HepG2 (cell line): ENCODE results near the gene SCARB2. TPM values are rescaled to one million over a fixed set of nuclear protein-coding genes. Genes with fewer than 3 reads are reported as not detected.

ENCODE experiments used
- ATAC-seq: fragments of 200-7000 bp; cut with Tn5 transposase; 3 replicates; pipeline ENCODE4 v1.9.1; 2020; ENCODE audit warnings: mild to moderate bottlenecking, moderate library complexity
- BruUV-seq: library from RNA; stranded (reverse); fragments of 400-500 nt; replicated peaks from 2 replicates; lab custom pipeline; 2021; lab: Mats Ljungman, UMichigan
- CTCF ChIA-PET: fragments of 300-600 bp; formaldehyde crosslinking; extraction: SDS; loops from one replicate; lab custom pipeline; 2021; ENCODE audit warnings: low total read pairs, inconsistent platforms, low intra/inter-chr PET ratio; lab: Yijun Ruan, JAX
- POLR2A ChIA-PET: fragments of 350-600 bp; sonication (Branson Sonifier 250); formaldehyde crosslinking; loops from one replicate; lab custom pipeline; 2020; ENCODE audit warnings: antibody characterized with exemption, inconsistent platforms; lab: Yijun Ruan, JAX
- DNase-seq: peaks from one replicate; pipeline ENCODE4 v3.0.0-alpha.2; 2015; ENCODE audit warnings: low spot score
- FAIRE-seq: peaks from 3 replicates; lab custom pipeline; 2011; peaks lifted over from hg19 to GRCh38; lab: Jason Lieb, UNC
- H2AFZ ChIP-seq: one replicate; pipeline ENCODE4 v1.6.1; 2011; ENCODE audit warnings: low read length, inconsistent platforms
- H3K27ac ChIP-seq: fragments of 300-600 bp; 3 replicates; pipeline ENCODE4 v1.8.0; 2011; ENCODE audit warnings: mixed run types, mild to moderate bottlenecking, mixed read lengths, low read length, inconsistent platforms; ENCODE audit not compliant: insufficient read depth; ENCODE audit errors: extremely low read length
- H3K27me3 ChIP-seq, 2 experiments: fragments of 200-600 bp in 1 of 2; 2 replicates in 1 of 2; 3 replicates in 1 of 2; pipeline versions ENCODE4 v1.6.0 to v1.8.0; 2011; ENCODE audit warnings: low read length in 2 of 2, mild to moderate bottlenecking in 2 of 2, moderate library complexity in 2 of 2, inconsistent platforms in 1 of 2; ENCODE audit not compliant: insufficient read depth in 2 of 2, control insufficient read depth in 1 of 2
- H3K36me3 ChIP-seq, 2 experiments: fragments of 200-600 bp in 1 of 2; replicated peaks in 1 of 2; 2 replicates in 1 of 2; 3 replicates in 1 of 2; pipeline versions ENCODE4 v1.5.1 to v1.8.0; 2011; ENCODE audit warnings: low read length in 2 of 2, inconsistent platforms in 1 of 2; ENCODE audit not compliant: insufficient read depth in 2 of 2, control insufficient read depth in 1 of 2
- H3K4me1 ChIP-seq: 2 replicates; pipeline ENCODE4 v1.5.1; 2012; ENCODE audit warnings: low read length, inconsistent platforms; ENCODE audit not compliant: insufficient read depth
- H3K4me2 ChIP-seq: 2 replicates; pipeline ENCODE4 v1.6.0; 2011; ENCODE audit warnings: low read depth, low read length, inconsistent platforms
- H3K4me3 ChIP-seq, 3 experiments: fragments of 200-600 bp in 1 of 3; sonication (generic), shearing (Covaris generic) in 1 of 3; replicated peaks in 1 of 3; 2 replicates each; pipeline ENCODE4 v1.5.1; 2011 to 2016; ENCODE audit warnings: low read length in 3 of 3, inconsistent platforms in 2 of 3, low read depth in 2 of 3, mild to moderate bottlenecking in 2 of 3, control low read depth in 1 of 3, mixed read lengths in 1 of 3; ENCODE audit not compliant: insufficient read depth in 1 of 3
- H3K79me2 ChIP-seq: one replicate; pipeline ENCODE4 v1.6.1; 2011; ENCODE audit warnings: low read length, inconsistent platforms; ENCODE audit not compliant: insufficient read depth
- H3K9ac ChIP-seq: 2 replicates; pipeline ENCODE4 v1.6.0; 2011; ENCODE audit warnings: mild to moderate bottlenecking, low read depth, low read length, inconsistent platforms; ENCODE audit not compliant: insufficient read depth
- H3K9me3 ChIP-seq: 2 replicates; pipeline ENCODE4 v1.5.1; 2012; ENCODE audit warnings: mild to moderate bottlenecking, low read length
- H4K20me1 ChIP-seq: 2 replicates; pipeline ENCODE4 v1.6.0; 2011; ENCODE audit warnings: inconsistent platforms, mild to moderate bottlenecking, low read length, moderate library complexity; ENCODE audit not compliant: insufficient read depth
- ADNP ChIP-seq: sonication (generic); formaldehyde crosslinking; IDR thresholded peaks from 2 replicates; pipeline ENCODE4 v1.4.0; 2020; ENCODE audit warnings: missing genetic modification reagents
- CBX1 ChIP-seq: IDR thresholded peaks from one replicate; pipeline ENCODE4 v1.6.1; 2016; ENCODE audit warnings: antibody characterized with exemption, low read depth
- CREB1 ChIP-seq, 2 experiments: fragments of 450-650 bp in 1 of 2; IDR thresholded peaks; 2 replicates each; pipeline ENCODE4 v1.6.1; 2016 to 2017; ENCODE audit warnings: control low read depth in 1 of 2, mild to moderate bottlenecking in 1 of 2, missing compliant biosample characterization in 1 of 2, missing genetic modification characterization in 1 of 2
- HCFC1 ChIP-seq: fragments of 150-350 bp; IDR thresholded peaks from 2 replicates; pipeline ENCODE4 v1.6.1; 2014; ENCODE audit warnings: low read depth, low read length
- HNF4A ChIP-seq: sonication (generic); formaldehyde crosslinking; IDR thresholded peaks from 2 replicates; pipeline ENCODE4 v1.4.0; 2020; ENCODE audit warnings: missing genetic modification reagents
- MAFF ChIP-seq: IDR thresholded peaks from 2 replicates; pipeline ENCODE4 v1.6.1; 2011; ENCODE audit warnings: low read depth, low read length, improper control_type of control experiment
- MAFK ChIP-seq, 2 experiments: IDR thresholded peaks in 1 of 2; conservative IDR thresholded peaks in 1 of 2; 2 replicates each; pipeline ENCODE4 v1.6.1; 2011; ENCODE audit warnings: improper control_type of control experiment in 2 of 2, low read length in 2 of 2
- ZNF24 ChIP-seq: fragments of 450-650 bp; IDR thresholded peaks from 2 replicates; pipeline ENCODE4 v1.6.1; 2017; ENCODE audit warnings: antibody characterized with exemption, mild to moderate bottlenecking
- WGBS: methylation state at CpG from one replicate; pipeline ENCODE4 v1.1.6; 2017; ENCODE audit warnings: low lambda C conversion rate; 5-methylcytosine and 5-hydroxymethylcytosine counted together
- in situ Hi-C: cut with HindIII; loops from 2 replicates; pipeline ENCODE4 v1.10.0; 2017; ENCODE audit warnings: low pct_unique_long_range_greater_than_20kb; ENCODE audit not compliant: extremely low pct_ligation_motif_present
- intact Hi-C: fragments of 100-400 bp; cut with micrococcal nuclease; formaldehyde crosslinking; loops from one replicate; pipeline ENCODE4 v1.10.0; 2022; ENCODE audit not compliant: unreplicated experiment
- polyA plus RNA-seq, 8 experiments: library from polyadenylated mRNA; depleted of rRNA in 3 of 8; stranded (reverse) in 7 of 8; unstranded in 1 of 8; fragments of >200 nt; fragmentation: Illumina TruSeq in 4 of 8; extraction: Trizol in 4 of 8; gene quantifications; 2 replicates each; pipeline versions ENCODE4 v1.2.1 to v1.2.3, GENCODE V29; 2011 to 2016; ENCODE audit warnings: low read depth in 4 of 8, missing spikeins in 1 of 8, mixed read lengths in 1 of 8; ENCODE audit not compliant: insufficient read depth in 1 of 8
- total RNA-seq, 5 experiments: library from RNA; depleted of rRNA; stranded (reverse); fragments of >200 nt; fragmentation: Illumina TruSeq; extraction: Trizol; gene quantifications; 2 replicates each; pipeline ENCODE4 v1.2.3, GENCODE V29; 2016; ENCODE audit warnings: low read depth in 1 of 5

The SCARB2 gene
- total and polyA plus RNA-seq, 2 of the 13 experiments (the other 11 are each of a cell fraction or from before 2014, with no cell fraction given): 40.6 to 43.4 TPM

GRCh38 chr4:76232681-76233080 lies 19.1 kb upstream of the SCARB2 start:
- ATAC-seq (no peak), FAIRE-seq (no peak), DNase-seq (no peak)
- intact Hi-C loops (no loop called here), in situ Hi-C loops (no loop called here)
- 32% methylated on average over 1 of the region's 1 CpG for WGBS
- TF ChIP-seq MAFF (0 out of 2 replicates have a peak, but pooled peaks have one; percentile 13), MAFK (conservative IDR thresholded peaks at IDR 0.05 in 1 of 2, IDR thresholded peaks at IDR 0.05 in 1 of 2; ENCODE audit: low read length in 2 of 2) (peak; percentile 14 to 46; a peak in 2 of 4 replicates), ZNF24 (no peak)
- no peaks in the 10 kb centered on the region for H3K27me3 ChIP-seq
- no peaks in the 10 kb centered on the region for H4K20me1 ChIP-seq
- no peak overlapping the region for H3K27ac ChIP-seq
- no peak overlapping the region for H3K4me3 ChIP-seq
- H3K36me3 ChIP-seq: no peaks in the 10 kb centered on the region
- no peak overlapping the region for H3K9ac ChIP-seq
- H3K79me2 ChIP-seq: no peaks in the 10 kb centered on the region
- ChIA-PET CTCF (no interaction called here), POLR2A (no interaction called here)
- H3K4me2 ChIP-seq: no peak overlapping the region
- H3K4me1 ChIP-seq: peaks cover 12% of the 10 kb centered on the region
- BruUV-seq: no TSS peak
- no peaks in the 10 kb centered on the region for H3K9me3 ChIP-seq
- H2AFZ ChIP-seq: no peak overlapping the region

GRCh38 chr4:76226418-76226817 lies 12.8 kb upstream of the SCARB2 start:
- in situ Hi-C loops: no loop called here
- Histone ChIP-seq H3K4me2 (no peak overlapping the region), H3K27ac (no peak overlapping the region), H3K27me3 (no peaks in the 10 kb centered on the region), H4K20me1 (no peaks in the 10 kb centered on the region), H3K4me3 (no peak overlapping the region), H2AFZ (no peak overlapping the region), H3K9me3 (no peaks in the 10 kb centered on the region), H3K4me1 (peaks cover 10% of the 10 kb centered on the region; the same call in 1 of the 2 replicates), H3K9ac (no peak overlapping the region), H3K79me2 (no peaks in the 10 kb centered on the region), H3K36me3 (no peaks in the 10 kb centered on the region)
- POLR2A ChIA-PET: interaction anchor here (1.0 kb wide), 1 partner anchor 12 kb away, joined by 3 read pairs; no protein-coding TSS in a partner anchor
- no peak for TF ChIP-seq HCFC1
- no peak for TF ChIP-seq ADNP (CRISPR knock-in tag)
- TF ChIP-seq CBX1: no peak
- TF ChIP-seq CREB1 (IDR thresholded peaks at IDR 0.05): no peak
- TF ChIP-seq CREB1 (CRISPR knock-in tag; IDR thresholded peaks at IDR 0.05): no peak
- TF ChIP-seq HNF4A (CRISPR knock-in tag): peak; percentile 22; the same call in 1 of the 2 replicates
- 0% methylated on average over 1 of the region's 1 CpG for WGBS
- intact Hi-C loops: no loop called here
- ATAC-seq (no peak), FAIRE-seq (no peak), DNase-seq (no peak)
- BruUV-seq: no TSS peak
- CTCF ChIA-PET: no interaction called here
